NCI-H748 (cell line): ENCODE results near the gene DDX51.
A peak's percentile ranks its signal among the peaks of the same experiment; 100 is the strongest.
"Not testable (repeated sequence)": the region's sequence is repeated elsewhere in the genome, so short reads cannot be mapped to it uniquely, and the experiment has no call there.

Experiments
- DNase-seq: peaks from one replicate; lab custom pipeline; 2025; ENCODE audit not compliant: unreplicated experiment; lab: John Stamatoyannopoulos, UW

Gene DDX51

GRCh38 chr12:132154941-132155770 lies 11.0 kb upstream of the DDX51 start:
- DNase-seq, result no peak

GRCh38 chr12:132154341-132154761 lies 10.2 kb upstream of the DDX51 start:
- DNase-seq, result peak; percentile 68

GRCh38 chr12:132153501-132154340 lies 9.6 kb upstream of the DDX51 start:
- peak; percentile 92 for DNase-seq

- DNase-seq, result no peak
Observed at GRCh38 chr12:132152953-132153352, 8.8 kb upstream of the DDX51 start.

GRCh38 chr12:132152411-132152821 lies 8.3 kb upstream of the DDX51 start:
- DNase-seq, result no peak

GRCh38 chr12:132151766-132152410 lies 7.8 kb upstream of the DDX51 start:
- DNase-seq, result no peak

- no peak for DNase-seq
Observed at GRCh38 chr12:132151145-132151765, 7.1 kb upstream of the DDX51 start.

GRCh38 chr12:132150780-132151144 lies 6.6 kb upstream of the DDX51 start:
- DNase-seq, result no peak

- not testable (repeated sequence) for DNase-seq
Observed at GRCh38 chr12:132149526-132149925, 5.4 kb upstream of the DDX51 start.

GRCh38 chr12:132148368-132149045 lies 4.4 kb upstream of the DDX51 start:
- no peak for DNase-seq

- DNase-seq, result no peak
Observed at GRCh38 chr12:132147423-132148367, 3.6 kb upstream of the DDX51 start.

- DNase-seq, result no peak
Observed at GRCh38 chr12:132146772-132147422, 2.8 kb upstream of the DDX51 start.

GRCh38 chr12:132146098-132146497 lies 2.0 kb upstream of the DDX51 start:
- DNase-seq, result no peak

- no peak for DNase-seq
Observed at GRCh38 chr12:132145334-132145733, 1.2 kb upstream of the DDX51 start.

- no peak for DNase-seq
Observed at GRCh38 chr12:132144810-132145168, 670 bp upstream of the DDX51 start.

- peak; percentile 37 for DNase-seq
Observed at GRCh38 chr12:132143336-132144071, 615 bp downstream of the DDX51 start.

GRCh38 chr12:132142679-132143335 lies 1.3 kb downstream of the DDX51 start:
- no peak for DNase-seq
